Body of pancreas (tissue), 4 donors: ENCODE data around the gene UBR7. TPM values are rescaled to one million over a fixed set of nuclear protein-coding genes. Genes with fewer than 3 reads are reported as not detected.

Experiments
- ATAC-seq: fragments of 150-250 bp; one replicate; pipeline ENCODE4 v1.9.1; 2016
- DNase-seq, 4 donors: peaks; one replicate each; pipeline ENCODE4 v3.0.0-alpha.2; 2019
- H3K27ac ChIP-seq, 4 donors: fragments of 200-600 bp; sonication (generic); 1 replicate in 3 of 4; 2 replicates in 1 of 4; pipeline versions ENCODE4 v1.5.1 to v1.6.1; 2016 to 2019; ENCODE audit warnings: mild to moderate bottlenecking in 1 of 4, mixed read lengths in 1 of 4, moderate library complexity in 1 of 4
- H3K27me3 ChIP-seq, 2 donors: fragments of 200-600 bp; sonication (generic); one replicate each; pipeline ENCODE4 v1.6.0; 2016; ENCODE audit warnings: mild to moderate bottlenecking in 1 of 2
- H3K36me3 ChIP-seq, 2 donors: fragments of 200-600 bp; sonication (generic); replicated peaks in 1 of 2; 2 replicates each; pipeline ENCODE4 v1.5.1; 2016; ENCODE audit warnings: low read depth in 2 of 2; ENCODE audit not compliant: insufficient read depth in 1 of 2
- H3K4me1 ChIP-seq: fragments of 200-600 bp; sonication (generic); one replicate; pipeline ENCODE4 v1.6.0; 2016
- H3K4me3 ChIP-seq, 2 donors: fragments of 200-600 bp; sonication (generic); 1 replicate in 1 of 2; 2 replicates in 1 of 2; pipeline ENCODE4 v1.5.1; 2016 to 2019
- H3K9me3 ChIP-seq, 3 donors: fragments of 200-600 bp; sonication (generic); 1 replicate in 2 of 3; 2 replicates in 1 of 3; pipeline ENCODE4 v1.5.1; 2016
- POLR2A ChIP-seq, 3 donors: fragments of 450-650 bp; IDR thresholded peaks; one replicate each; pipeline ENCODE4 v1.6.1; 2016; ENCODE audit warnings: antibody characterized with exemption in 3 of 3, mild to moderate bottlenecking in 2 of 3
- WGBS, 2 donors: methylation state at CpG; one replicate each; pipeline ENCODE4 v1.1.5; 2017; 5-methylcytosine and 5-hydroxymethylcytosine counted together
- intact Hi-C: fragments of 100-400 bp; cut with DNase I; formaldehyde crosslinking; loops from one replicate; pipeline ENCODE4 v1.15.1; 2023
- total RNA-seq, 2 donors: library from RNA; depleted of rRNA; stranded (reverse); fragments of >200 nt; gene quantifications; one replicate each; pipeline ENCODE4 v1.1.0, GENCODE V29; 2016
- TF ChIP-seq, protein P1 (sequence below), 7 experiments: fragments of 450-650 bp in 4 of 7; fragments of 200-600 bp in 3 of 7; sonication (generic) in 3 of 7; IDR thresholded peaks; one replicate each; pipeline ENCODE4 v1.5.1; 2016 to 2019; ENCODE audit warnings: antibody characterized with exemption in 7 of 7

Gene UBR7
- total RNA-seq, 2 donors from 2014 or later, result 4.9 to 17.4 TPM

DNA sequence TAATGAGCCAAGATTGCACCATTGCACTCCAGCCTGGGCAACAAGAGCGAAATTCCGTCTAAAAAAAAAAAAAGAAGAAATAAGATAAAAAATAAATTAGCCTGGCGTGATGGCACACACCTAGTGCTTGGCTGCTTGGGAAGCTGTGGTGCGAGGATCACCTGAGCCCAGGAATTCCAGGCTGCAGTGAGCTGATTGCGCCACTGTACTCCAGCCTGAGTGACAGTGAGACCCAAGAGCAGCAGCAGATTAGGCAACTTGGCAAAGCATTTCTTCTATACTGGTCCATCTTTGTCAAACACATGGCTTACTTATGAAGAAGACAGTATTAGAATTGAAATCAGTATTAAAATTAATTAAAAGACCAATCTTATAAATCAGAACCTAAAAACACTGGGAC lies 6.5 kb upstream of the UBR7 start:
- Histone ChIP-seq H3K36me3 (no peaks in the 10 kb centered on the region), H3K4me3 (no peak overlapping the region), H3K4me1 (peaks cover 21% of the 10 kb centered on the region), H3K27me3 (no peaks in the 10 kb centered on the region), H3K27ac (no peak overlapping the region), H3K9me3 (no peaks in the 10 kb centered on the region)
- ATAC-seq (no peak), DNase-seq (no peak)
- TF ChIP-seq, protein P1, sequence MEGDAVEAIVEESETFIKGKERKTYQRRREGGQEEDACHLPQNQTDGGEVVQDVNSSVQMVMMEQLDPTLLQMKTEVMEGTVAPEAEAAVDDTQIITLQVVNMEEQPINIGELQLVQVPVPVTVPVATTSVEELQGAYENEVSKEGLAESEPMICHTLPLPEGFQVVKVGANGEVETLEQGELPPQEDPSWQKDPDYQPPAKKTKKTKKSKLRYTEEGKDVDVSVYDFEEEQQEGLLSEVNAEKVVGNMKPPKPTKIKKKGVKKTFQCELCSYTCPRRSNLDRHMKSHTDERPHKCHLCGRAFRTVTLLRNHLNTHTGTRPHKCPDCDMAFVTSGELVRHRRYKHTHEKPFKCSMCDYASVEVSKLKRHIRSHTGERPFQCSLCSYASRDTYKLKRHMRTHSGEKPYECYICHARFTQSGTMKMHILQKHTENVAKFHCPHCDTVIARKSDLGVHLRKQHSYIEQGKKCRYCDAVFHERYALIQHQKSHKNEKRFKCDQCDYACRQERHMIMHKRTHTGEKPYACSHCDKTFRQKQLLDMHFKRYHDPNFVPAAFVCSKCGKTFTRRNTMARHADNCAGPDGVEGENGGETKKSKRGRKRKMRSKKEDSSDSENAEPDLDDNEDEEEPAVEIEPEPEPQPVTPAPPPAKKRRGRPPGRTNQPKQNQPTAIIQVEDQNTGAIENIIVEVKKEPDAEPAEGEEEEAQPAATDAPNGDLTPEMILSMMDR (IDR thresholded peaks at IDR 0.05), result no peak
- TF ChIP-seq POLR2A (IDR thresholded peaks at IDR 0.05), result no peak
- intact Hi-C loops, result no loop called here
- 82 to 90% methylated on average over 5 of the region's 5 CpGs for WGBS, 2 donors

DNA sequence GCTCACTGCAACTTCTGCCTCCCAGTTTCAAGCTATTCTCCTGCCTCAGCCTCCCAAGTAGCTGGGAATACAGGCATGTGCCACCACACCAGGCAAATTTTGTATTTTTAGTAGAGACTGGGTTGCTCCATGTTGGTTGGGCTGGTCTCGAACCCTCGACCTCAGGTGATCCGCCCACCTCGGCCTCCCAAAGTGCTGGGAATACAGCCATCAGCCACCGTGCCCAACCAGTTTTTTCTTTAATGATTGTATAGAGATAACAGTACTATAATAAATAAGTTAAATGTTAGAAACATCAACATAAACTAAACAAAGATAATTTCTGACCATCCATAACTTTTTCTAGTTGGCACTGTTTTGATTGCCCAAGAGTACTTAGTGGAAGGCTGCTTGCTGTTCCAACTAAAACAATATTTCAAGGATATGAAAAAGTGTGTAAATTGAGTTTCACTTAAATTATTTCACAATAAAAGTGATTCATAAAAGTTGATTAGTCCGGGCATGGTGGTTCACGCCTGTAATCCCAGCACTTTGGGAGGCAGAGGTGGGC lies 5.8 kb upstream of the UBR7 start:
- Histone ChIP-seq H3K4me3 (no peak overlapping the region), H3K36me3 (no peaks in the 10 kb centered on the region), H3K27ac (no peak overlapping the region), H3K4me1 (peaks cover 28% of the 10 kb centered on the region), H3K9me3 (no peaks in the 10 kb centered on the region), H3K27me3 (no peaks in the 10 kb centered on the region)
- ATAC-seq, result no peak
- intact Hi-C loops, result no loop called here
- DNase-seq, result no peak
- TF ChIP-seq POLR2A (IDR thresholded peaks at IDR 0.05), result no peak
- TF ChIP-seq, protein P1 (IDR thresholded peaks at IDR 0.05), result no peak
- WGBS, 2 donors, result 53 to 58% methylated on average over 7 of the region's 7 CpGs

DNA sequence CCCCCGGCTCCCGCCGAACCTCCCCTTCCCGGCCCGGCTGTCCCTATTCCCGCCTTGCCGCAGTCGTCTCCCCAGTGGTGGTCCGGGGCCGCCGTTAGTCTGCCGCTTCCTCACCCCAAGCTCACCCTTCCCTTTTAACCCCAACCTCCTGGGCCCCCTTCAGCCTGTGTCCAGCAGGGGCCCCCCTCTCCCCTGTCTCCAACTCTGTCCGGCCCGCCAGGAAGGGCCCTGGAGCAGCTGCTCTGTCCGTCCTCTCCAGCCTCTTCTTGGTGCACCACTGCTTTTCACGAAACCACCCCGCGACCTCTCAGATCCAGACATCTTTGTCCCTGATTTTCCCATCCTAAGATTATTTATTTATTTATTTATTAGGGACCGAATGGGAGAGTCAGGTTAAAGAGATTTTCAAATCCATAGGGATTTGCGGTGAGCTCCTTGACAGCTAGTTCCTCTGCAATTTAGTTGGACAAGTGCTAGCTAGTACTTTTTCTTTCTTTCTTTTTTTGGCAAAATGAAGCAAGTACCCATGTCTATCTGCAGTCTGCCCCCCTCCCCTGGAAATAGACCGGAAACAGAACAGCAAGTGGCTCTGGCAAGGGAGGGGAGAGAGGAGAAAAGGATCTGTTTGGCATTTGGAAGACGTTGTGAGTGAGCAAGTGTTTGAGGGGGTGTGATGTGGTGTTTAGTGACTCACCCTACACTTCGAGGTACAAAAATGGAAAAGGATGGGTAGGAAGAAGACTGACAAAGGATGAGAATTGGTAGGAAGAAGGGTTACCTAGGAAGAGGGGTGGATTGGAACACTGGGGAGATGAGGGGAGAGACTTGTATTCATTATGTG lies 632 bp downstream of the UBR7 start:
- 0% methylated on average over 18 to 23 of the region's 23 CpGs for WGBS, 2 donors
- DNase-seq, result peak; percentile 44 to 66 (median 56)

DNA sequence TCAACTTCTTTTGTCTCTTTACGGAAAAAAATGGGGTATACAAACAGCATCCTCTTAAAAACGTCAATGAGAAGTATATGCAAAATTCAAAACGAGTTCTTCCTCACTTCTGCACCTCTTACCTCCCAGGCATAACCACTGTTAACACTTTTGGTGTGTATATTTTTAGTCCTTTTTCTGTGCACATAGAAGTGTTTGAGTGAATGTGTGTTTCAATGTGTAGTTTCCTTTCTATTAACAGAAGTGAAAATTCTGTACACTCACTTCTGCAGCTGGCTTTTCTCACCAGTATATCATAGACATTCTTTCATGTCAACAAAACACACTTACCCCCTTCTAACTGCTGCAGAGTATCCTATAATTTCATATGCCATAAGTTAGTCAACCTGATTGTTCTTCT lies 5.4 kb downstream of the UBR7 start:
- no peak for ATAC-seq
- Histone ChIP-seq H3K9me3 (no peaks in the 10 kb centered on the region), H3K4me3 (no peak overlapping the region), H3K27me3 (no peaks in the 10 kb centered on the region), H3K4me1 (peaks cover 29% of the 10 kb centered on the region), H3K36me3 (peaks cover 0 to 12% of the 10 kb centered on the region in 2 donors), H3K27ac (no peak overlapping the region)
- intact Hi-C loops, result no loop called here
- DNase-seq, result no peak
- WGBS, 2 donors, result 43 to 50% methylated on average over 3 of the region's 3 CpGs
- TF ChIP-seq, protein P1 (IDR thresholded peaks at IDR 0.05), result no peak
- no peak for TF ChIP-seq POLR2A (IDR thresholded peaks at IDR 0.05)

More for the DNA sequence above, 632 bp downstream of the UBR7 start:
- no peaks in the 10 kb centered on the region for H3K9me3 ChIP-seq
- H3K4me3 ChIP-seq, result peak overlapping the region; percentile 84 to 93
- ATAC-seq, result peak; percentile 52
- TF ChIP-seq POLR2A (IDR thresholded peaks at IDR 0.05), result no peak
- TF ChIP-seq, protein P1 (IDR thresholded peaks at IDR 0.05), result peak in 4 of 7 experiments; percentile 4 to 37 (median 25)
- no peaks in the 10 kb centered on the region for H3K27me3 ChIP-seq
- peak overlapping the region; percentile 66 to 93 (median 78) for H3K27ac ChIP-seq
- intact Hi-C loops, result no loop called here
- H3K4me1 ChIP-seq, result peaks cover 40% of the 10 kb centered on the region
- peaks cover 0 to 8% of the 10 kb centered on the region in 2 donors for H3K36me3 ChIP-seq
